Measurements from ENCODE around the gene EXOSC3. TPM values are rescaled to one million over a fixed set of nuclear protein-coding genes. Genes with fewer than 3 reads are reported as not detected.

The EXOSC3 gene
- total RNA-seq, 6 donors from 2014 or later = 8.0 to 49.8 (median 35.1) TPM

GRCh38 chr9:37739222-37739621 is 45.6 kb downstream of the EXOSC3 start:
- no peak overlapping the region for H3K4me3 ChIP-seq
- H3K36me3 ChIP-seq = no peaks in the 10 kb centered on the region
- ATAC-seq (ENCODE audit: low FRiP score in 2 of 2) = peak in 1 of 2 donors; percentile 28
- TF ChIP-seq POLR2A (IDR thresholded peaks at IDR 0.05) = no peak
- TF ChIP-seq EP300 (IDR thresholded peaks at IDR 0.05) = no peak
- no peak for TF ChIP-seq CTCF (IDR thresholded peaks at IDR 0.05)
- no peak for TF ChIP-seq POLR2AphosphoS5 (IDR thresholded peaks at IDR 0.05)
- no peaks in the 10 kb centered on the region for H3K4me1 ChIP-seq
- H3K27me3 ChIP-seq = no peaks in the 10 kb centered on the region
- no peaks in the 10 kb centered on the region for H3K9me3 ChIP-seq
- DNase-seq = no peak
- 84 to 87% methylated on average over 5 of the region's 5 CpGs for WGBS, 2 donors
- H3K27ac ChIP-seq = no peak overlapping the region

- ATAC-seq (ENCODE audit: low FRiP score in 2 of 2) (no peak), DNase-seq (no peak)
- Histone ChIP-seq H3K27ac (no peak overlapping the region), H3K27me3 (no peaks in the 10 kb centered on the region), H3K9me3 (no peaks in the 10 kb centered on the region), H3K4me1 (no peaks in the 10 kb centered on the region), H3K36me3 (no peaks in the 10 kb centered on the region), H3K4me3 (no peak overlapping the region)
- WGBS, 2 donors = 76 to 90% methylated on average over 1 to 2 of the region's 2 CpGs
- TF ChIP-seq POLR2AphosphoS5 (IDR thresholded peaks at IDR 0.05) (no peak), EP300 (IDR thresholded peaks at IDR 0.05) (no peak), CTCF (IDR thresholded peaks at IDR 0.05) (no peak), POLR2A (IDR thresholded peaks at IDR 0.05) (no peak)
Observed at GRCh38 chr9:37732952-37733351, 51.9 kb downstream of the EXOSC3 start.

GRCh38 chr9:37732086-37732741 is 52.6 kb downstream of the EXOSC3 start:
- no peak overlapping the region for H3K27ac ChIP-seq
- WGBS, 2 donors = 80 to 84% methylated on average over 10 of the region's 10 CpGs
- H3K9me3 ChIP-seq = no peaks in the 10 kb centered on the region
- H3K4me1 ChIP-seq = no peaks in the 10 kb centered on the region
- no peak overlapping the region for H3K4me3 ChIP-seq
- H3K27me3 ChIP-seq = no peaks in the 10 kb centered on the region
- TF ChIP-seq POLR2AphosphoS5 (IDR thresholded peaks at IDR 0.05) (no peak), CTCF (IDR thresholded peaks at IDR 0.05) (no peak), EP300 (IDR thresholded peaks at IDR 0.05) (no peak), POLR2A (IDR thresholded peaks at IDR 0.05) (no peak)
- no peak for DNase-seq
- H3K36me3 ChIP-seq = no peaks in the 10 kb centered on the region
- no peak for ATAC-seq (ENCODE audit: low FRiP score in 2 of 2)

- ATAC-seq (ENCODE audit: low FRiP score in 2 of 2) (no peak), DNase-seq (no peak)
- 51 to 61% methylated on average over 4 to 5 of the region's 5 CpGs for WGBS, 2 donors
- no peak overlapping the region for H3K27ac ChIP-seq
- no peaks in the 10 kb centered on the region for H3K4me1 ChIP-seq
- no peaks in the 10 kb centered on the region for H3K36me3 ChIP-seq
- H3K4me3 ChIP-seq = no peak overlapping the region
- no peaks in the 10 kb centered on the region for H3K9me3 ChIP-seq
- TF ChIP-seq POLR2A (IDR thresholded peaks at IDR 0.05) (no peak), CTCF (IDR thresholded peaks at IDR 0.05) (no peak), POLR2AphosphoS5 (IDR thresholded peaks at IDR 0.05) (no peak), EP300 (IDR thresholded peaks at IDR 0.05) (no peak)
- no peaks in the 10 kb centered on the region for H3K27me3 ChIP-seq
Observed at GRCh38 chr9:37730839-37731238, 54.0 kb downstream of the EXOSC3 start.

- H3K4me1 ChIP-seq = no peaks in the 10 kb centered on the region
- 68 to 79% methylated on average over 3 of the region's 3 CpGs for WGBS, 2 donors
- TF ChIP-seq CTCF (IDR thresholded peaks at IDR 0.05) (no peak), EP300 (IDR thresholded peaks at IDR 0.05) (no peak), POLR2AphosphoS5 (IDR thresholded peaks at IDR 0.05) (no peak), POLR2A (IDR thresholded peaks at IDR 0.05) (no peak)
- ATAC-seq (ENCODE audit: low FRiP score in 2 of 2) = no peak
- H3K9me3 ChIP-seq = no peaks in the 10 kb centered on the region
- no peak overlapping the region for H3K27ac ChIP-seq
- no peaks in the 10 kb centered on the region for H3K36me3 ChIP-seq
- no peaks in the 10 kb centered on the region for H3K27me3 ChIP-seq
- no peak overlapping the region for H3K4me3 ChIP-seq
- DNase-seq = no peak
Observed at GRCh38 chr9:37730256-37730655, 54.6 kb downstream of the EXOSC3 start.

All from upper lobe of left lung (tissue), 6 donors.